Activated naive CD4-positive, alpha-beta T cell treated with Interleukin-2 at 50 U/mL for 16 hours (primary cell): ENCODE measurements around the gene MASTL.
"Not testable (repeated sequence)": the region's sequence is repeated elsewhere in the genome, so short reads cannot be mapped to it uniquely, and the experiment has no call there.

Experiments used
- DNase-seq: peaks from one replicate; pipeline ENCODE4 v3.0.0-alpha.2; 2020

MASTL gene

DNA sequence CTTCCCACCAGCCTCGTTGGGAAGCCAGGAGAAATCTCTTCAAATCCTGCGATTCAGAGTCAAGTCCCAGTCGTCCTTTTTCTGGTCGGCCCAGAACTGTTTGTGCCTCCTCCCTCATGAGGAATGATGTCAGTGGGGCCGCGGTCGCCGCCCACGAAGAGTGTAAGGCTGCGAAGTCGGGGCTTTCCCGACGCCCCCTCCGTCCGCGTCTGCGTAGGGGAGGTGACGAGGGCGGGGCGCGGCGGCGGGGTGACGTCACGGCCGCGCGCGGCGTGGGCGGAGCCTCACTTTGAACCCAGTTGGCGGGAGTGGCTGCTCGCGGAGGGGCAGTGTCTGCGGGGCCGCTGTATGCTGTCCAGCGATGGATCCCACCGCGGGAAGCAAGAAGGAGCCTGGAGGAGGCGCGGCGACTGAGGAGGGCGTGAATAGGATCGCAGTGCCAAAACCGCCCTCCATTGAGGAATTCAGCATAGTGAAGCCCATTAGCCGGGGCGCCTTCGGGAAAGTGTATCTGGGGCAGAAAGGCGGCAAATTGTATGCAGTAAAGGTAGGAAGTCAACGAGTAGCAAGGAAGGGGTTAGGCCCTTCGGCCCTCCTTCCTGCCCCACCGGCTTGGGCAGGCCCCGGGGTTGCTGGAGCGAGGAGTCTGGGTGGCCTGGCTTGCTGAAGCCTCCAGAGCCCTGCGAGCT lies at the start of gene MASTL:
TSS of gene MASTL (plus strand) at position 287 of the 689 bp plus-strand sequence. CDS start at position 362, 75 bp downstream.
- peak; percentile 93 for DNase-seq

DNA sequence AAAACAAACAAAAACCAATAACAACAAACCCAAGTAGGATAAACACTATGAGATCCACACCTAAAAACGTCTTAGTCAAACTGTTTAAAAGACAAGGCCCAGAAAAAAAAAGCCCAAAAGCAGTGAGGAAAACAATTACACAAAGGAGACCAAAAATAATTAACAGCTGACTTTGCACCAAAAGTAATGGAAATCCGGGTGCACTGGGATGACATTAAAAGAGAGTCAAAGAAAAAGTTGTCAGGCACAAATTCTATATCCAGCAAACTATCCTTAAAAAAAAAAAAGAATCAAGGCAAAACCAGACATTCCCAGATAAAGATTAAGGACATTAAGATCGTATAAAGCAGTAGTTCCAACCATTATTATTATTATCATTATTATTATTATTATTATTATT lies 47.0 kb upstream of the MASTL start:
- DNase-seq, result no peak

DNA sequence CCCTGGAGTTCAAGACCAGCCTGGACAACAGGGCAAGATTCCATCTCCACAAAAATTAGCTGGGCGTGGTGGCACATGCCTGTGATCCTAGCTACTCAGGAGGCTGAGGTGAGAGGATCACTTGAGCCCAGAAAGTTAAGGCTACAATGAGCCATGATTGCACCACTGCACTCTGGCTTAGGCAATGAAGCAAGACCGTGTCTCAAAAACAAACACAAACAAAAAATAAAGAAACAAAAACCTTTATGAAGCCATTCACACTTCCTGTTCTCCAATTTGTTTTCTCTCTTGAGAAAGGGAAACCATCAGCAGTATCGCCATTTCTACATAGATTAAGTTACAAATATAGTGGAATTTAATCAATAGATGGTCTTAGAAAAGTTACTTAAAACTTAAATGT lies 20.8 kb upstream of the MASTL start:
- no peak for DNase-seq

DNA sequence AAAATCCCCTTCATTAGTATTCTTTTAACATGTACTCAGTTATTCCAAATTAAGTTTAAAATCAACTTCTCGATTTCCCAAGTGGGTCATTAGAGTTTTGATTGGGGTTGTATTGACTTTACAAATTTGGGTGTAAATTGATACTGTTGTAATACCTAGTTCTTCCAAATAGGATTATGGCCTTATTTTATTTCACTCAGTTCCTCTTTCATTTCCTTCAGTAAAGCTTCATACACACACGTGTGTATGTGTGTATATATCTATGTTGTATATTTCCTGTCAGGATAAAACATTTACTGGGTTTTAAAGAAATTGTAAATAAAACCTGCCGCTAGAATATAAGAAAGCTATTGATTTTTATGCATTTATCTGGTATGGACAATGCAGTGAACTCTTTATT lies 16.9 kb upstream of the MASTL start:
- no peak for DNase-seq

DNA sequence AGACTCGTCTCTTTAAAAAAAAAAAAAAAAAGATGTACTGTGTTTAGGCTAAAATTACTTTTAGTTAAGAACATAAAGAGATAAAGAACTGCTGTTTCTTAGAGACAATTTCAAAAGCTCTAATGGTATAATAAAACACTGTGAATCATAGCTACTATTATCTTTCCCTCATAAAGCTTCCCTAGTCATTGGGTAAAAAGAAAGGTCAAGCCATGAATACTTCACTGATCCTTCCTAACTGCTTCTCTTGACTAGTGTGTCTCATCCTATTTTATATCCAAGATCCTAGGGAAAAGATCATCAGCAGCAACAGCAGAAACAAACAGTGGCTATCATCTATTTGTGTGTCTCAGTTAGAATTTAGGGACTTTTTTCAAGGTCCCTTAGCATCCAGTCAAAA lies 11.5 kb upstream of the MASTL start:
- DNase-seq, result no peak

DNA sequence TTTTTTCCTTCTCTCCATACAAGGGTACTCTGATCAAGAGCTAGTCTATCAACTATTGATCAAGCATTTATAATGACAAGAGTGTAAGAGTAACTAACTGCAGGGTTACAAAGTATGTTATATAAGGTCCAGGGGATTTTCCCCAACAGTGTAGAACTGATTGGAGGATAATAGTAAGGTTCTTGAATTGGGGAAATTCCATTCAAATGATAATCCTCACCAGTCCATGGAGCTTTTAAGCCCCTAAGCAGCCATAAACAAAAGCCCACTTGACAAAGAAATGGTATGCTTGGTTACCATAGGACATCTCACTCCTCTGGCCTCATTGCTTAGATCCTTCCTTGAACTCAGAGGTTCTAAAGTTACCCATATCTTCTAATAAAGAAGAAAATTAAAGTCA lies 9.2 kb upstream of the MASTL start:
- DNase-seq, result no peak

DNA sequence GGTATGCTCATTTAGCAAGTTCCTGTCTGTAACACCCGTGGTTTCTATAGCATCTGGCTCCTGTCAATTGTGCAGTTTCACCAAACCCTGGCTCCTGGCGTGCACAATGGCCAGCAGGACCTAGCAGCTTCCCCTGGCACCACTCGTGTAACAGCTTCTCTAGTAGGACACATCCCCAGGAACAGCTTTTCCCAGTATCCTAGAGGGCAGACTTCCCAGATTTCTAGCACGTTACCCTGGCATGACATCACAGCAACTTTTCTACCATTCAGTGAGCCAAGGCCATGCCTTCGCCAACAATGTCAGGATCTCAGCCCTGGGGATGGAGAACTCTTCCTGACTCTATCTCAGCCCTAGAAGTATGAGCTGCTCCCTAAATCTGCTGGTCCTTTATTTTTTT lies 7.5 kb upstream of the MASTL start:
- DNase-seq, result no peak

DNA sequence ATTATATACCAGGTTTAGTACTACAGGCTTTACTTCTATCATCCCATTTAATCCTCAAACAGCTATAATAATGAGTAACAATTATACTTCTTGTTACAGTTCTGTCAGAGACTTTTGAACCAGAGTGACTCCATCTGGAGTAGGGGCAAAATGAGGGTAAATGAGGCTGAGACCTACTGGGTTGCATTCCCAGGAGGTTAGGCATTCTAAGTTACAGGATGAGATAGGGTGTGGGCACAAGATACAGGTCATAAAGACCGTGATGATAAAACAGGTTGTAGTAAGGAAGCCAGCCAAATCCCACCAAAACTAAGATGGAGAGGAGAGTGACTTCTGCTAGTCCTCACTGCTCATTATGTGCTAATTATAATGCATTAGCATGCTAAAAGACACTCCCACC lies 4.9 kb upstream of the MASTL start:
- DNase-seq, result no peak

DNA sequence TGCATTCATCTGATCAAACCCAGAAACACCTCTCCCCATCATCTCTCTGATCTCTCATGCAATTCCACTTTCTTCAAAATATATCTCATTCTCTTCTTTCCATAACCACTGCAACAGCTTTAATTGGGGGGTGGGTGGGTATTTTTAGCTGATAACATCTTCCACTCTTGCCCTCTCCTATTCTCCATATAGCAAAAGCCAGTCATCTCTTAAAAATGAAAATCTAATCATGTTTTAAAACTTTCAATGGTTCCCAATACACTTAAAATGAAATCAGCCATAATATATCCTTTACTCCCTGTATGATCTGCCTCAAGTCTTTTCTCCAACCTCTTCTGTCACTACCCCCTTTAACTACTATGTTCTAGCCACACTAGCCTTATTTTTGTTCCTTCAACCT lies 2.5 kb upstream of the MASTL start:
- DNase-seq, result no peak

DNA sequence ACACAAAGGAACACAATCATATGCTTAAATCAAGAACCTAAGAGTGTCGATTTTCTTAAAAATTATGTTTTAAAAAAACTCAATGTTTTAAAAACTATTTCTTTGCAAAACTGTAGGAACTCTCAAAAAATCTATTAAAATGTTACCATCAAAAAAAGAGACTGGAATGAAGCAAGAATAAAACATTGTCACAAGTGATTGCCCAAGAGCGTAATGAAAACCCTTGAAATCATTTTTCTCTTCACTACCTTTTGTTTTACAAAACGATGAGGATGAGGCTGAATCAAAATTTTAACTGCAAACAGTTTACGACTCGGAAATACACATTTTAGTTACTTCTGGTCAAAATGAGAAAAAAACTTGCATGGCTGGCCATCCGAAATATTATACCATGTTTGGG lies 1.8 kb upstream of the MASTL start:
- no peak for DNase-seq

DNA sequence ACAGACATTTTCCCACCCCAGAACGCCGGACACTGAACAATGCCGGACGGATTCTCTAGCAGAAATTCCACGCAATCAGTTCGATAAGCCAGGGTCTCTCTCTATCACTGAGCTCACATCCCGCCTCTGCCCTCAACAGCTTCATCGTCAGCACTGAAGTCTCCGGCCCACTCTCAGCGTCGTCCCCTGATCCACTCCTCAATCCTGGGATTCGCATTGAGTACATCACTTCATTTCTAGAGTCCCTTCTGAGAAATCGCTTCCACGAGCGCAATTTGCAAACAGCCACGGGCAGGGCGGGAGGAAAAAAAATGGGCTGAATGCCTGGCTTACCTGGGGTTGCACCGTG lies 1.3 kb upstream of the MASTL start:
- no peak for DNase-seq

DNA sequence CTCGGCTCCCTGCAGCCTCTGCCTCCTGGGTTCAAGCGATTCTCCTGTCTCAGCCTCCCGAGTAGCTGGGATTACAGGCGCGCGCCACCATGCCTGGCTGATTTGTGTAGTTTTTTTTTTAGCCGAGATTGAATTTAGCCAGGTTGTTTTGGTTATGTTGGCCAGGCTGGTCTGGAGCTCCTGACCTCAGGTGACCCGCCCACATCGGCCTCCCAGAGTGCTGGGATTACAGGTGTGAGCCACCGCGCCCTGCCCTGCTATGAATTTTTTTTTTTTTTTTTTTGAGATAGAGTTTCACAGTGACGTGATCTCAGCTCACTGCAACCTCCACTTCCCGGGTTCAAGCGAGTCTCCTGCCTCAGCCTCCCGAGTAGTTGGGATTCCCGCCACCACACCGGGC lies 1.4 kb downstream of the MASTL start:
- DNase-seq, result not testable (repeated sequence)

DNA sequence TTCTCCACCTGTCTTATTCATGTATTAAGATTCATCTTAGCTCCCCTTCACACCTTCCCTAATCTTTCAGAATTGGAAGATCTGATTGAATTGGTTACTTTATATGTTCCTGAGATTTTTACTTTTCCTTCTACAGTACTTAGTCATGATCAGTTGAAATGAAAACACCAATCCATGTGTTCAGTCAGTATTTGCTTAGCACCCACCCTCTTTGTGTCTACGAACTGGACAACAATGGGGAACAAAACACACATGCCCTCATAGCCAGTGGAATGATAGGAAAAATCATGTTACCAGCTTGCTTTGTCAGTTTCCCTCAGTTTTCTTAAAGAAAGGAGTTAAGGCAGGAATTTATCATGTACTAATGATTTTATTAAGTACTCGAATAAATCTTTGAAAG lies 2.0 kb downstream of the MASTL start:
- DNase-seq, result no peak

DNA sequence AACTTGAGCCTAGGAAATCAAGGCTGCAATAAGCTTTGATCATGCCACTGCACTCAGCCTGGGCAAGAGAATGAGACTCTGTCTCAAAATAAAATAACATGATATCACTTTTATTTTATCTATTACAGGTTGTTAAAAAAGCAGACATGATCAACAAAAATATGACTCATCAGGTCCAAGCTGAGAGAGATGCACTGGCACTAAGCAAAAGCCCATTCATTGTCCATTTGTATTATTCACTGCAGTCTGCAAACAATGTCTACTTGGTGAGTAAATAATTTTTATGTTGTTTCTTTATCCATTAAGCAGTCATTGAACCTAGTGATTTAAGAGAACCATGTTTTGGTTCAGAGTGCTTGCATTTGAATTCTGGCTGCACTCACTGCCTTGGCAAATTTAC lies 3.3 kb downstream of the MASTL start:
- no peak for DNase-seq

DNA sequence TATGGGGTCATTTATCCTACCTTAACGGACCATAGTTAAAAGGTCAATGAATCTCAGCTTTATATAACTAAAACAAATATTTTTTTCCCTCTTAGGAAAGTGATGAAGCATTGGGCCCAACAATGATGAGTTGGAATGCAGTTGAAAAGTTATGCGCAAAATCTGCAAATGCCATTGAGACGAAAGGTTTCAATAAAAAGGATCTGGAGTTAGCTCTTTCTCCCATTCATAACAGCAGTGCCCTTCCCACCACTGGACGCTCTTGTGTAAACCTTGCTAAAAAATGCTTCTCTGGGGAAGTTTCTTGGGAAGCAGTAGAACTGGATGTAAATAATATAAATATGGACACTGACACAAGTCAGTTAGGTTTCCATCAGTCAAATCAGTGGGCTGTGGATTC lies 14.7 kb downstream of the MASTL start:
- DNase-seq, result no peak

DNA sequence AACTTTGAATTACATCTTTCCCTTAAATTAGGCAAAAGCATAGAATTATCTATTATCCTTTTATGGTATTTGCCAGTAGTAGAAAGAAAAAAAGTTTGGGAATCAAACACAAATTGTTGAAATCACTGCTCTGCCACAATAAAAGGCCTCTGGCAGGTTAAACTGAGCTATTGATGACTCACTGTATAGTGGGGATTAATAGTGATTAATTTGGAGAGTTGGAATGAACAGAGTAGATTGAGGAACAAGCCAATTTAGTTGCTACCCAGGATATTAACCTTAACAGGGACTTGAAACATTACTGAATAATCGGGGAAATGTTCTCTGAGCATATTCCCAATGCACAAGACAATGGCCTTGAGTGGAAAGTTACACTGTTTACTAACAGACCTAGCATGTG lies 33.1 kb downstream of the MASTL start:
- no peak for DNase-seq

DNA sequence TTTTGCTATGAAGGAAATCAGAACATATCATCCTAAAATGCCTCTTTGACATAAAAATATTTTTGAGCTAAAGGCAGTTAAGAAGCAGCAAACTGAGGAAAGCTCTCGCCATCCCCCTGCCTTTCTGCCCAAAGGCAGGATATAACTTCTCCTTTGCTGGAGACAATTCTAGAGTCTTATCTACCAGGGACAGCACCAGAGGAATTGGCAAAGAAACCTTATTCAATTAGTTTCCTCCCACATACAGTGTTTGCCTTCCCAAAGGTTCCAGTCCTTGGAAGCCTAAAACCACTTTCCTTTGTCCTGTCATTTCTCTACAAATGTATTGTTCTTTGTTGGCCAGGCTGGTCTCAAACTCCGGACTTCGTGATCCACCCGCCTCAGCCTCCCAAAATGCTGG lies 33.7 kb downstream of the MASTL start:
- no peak for DNase-seq

DNA sequence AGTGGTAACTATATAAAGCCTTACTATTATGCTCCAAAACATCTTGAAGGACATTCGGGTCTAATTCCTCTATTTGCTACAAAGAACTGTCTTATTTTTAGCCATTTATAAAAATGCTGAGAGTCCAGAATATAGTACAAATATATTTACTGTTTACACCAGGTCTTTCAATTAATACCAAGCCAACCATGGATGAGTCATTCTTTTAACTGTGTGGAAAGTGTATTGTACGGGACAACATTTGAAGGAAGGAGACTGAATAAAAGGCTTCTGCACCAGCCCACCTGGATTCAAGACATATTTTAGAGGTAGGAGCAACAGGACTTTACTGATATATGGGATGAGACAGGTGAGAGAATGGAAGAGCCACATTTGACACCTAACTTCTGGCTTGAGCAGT lies 35.4 kb downstream of the MASTL start:
- DNase-seq, result no peak

DNA sequence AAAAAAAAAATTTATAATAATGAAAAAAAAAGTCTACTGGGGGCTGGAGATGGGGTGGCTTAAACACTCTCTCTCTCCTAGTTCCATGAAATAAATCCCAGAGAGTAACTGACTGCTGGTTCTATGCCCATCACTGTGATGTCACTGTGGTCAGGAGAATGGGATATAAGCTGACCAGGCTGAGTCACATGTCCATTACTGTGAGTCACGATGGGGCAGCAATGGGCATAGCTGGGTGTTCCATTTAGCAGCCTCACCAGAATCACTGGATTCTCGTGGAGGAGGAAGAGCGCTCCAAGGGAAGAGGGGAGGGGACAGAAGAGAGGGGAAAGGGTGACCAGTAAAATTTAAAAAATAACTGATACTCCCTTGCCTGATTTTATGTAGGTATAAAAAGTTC lies 37.1 kb downstream of the MASTL start:
- DNase-seq, result no peak

DNA sequence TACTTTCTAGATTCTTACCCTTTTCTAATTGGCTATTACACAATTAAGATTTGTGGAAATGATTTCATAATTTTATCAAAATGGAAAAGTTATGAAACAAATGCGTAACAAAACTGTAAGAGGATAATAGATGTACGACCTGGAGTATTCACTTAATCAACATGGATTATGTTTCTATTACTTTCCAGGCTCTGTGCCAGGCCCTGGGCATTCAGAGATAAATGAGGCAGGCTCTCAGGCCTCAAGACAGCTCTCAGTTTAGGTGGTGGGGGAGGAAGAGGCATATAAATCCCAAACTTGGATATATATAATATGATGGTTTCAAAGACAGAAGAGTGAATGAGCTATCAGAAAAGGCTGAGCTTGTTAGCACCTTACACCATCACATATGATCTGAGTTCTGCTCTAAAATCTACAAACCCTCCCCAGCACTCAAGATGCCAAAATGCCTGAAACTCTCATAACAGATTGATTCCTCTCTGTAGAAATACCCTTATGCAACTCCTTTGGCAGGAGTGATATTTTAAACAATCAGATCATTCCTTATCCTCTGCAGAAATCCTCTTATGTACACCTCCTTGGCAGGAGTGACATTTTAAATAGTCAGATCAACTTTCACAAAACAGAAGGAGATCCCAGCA lies 42.9 kb downstream of the MASTL start:
- no peak for DNase-seq

DNA sequence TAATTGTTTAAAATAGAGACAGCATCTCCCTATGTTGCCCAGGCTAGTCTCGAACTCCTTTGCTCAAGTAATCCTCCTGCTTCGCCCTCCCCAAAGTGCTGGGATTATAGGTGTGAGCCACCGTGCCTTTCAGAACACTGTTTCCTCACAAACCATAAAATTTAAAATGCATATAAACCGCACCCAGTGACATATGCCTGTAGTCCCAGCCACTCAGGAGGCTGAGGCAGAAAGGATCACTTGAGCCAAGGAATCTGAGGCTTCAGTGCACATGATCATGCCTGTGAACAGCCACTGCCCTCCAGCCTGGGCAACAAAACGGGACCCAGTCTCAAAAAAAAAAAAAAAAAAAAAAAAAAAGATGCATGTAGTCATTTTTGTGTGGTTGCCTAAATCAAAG lies 48.7 kb downstream of the MASTL start:
- no peak for DNase-seq

DNA sequence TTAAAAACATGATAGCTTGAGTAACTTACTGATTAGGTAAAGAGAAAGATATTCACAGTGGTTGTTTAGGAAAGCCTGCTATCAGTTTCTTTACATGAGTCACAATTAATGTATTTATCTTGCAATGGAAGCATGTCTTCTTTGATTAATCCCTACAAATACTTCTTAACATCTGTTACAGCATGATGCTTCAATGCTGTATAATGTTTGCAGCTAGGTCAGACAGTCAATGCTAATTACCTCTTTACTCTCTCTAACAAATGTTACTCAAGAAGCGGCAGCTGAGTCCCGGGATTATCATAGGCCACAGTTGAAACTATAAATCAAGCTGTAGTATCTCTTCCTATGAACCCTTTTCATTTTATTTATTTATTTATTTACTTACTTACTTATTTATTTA lies 52.2 kb downstream of the MASTL start:
- no peak for DNase-seq

DNA sequence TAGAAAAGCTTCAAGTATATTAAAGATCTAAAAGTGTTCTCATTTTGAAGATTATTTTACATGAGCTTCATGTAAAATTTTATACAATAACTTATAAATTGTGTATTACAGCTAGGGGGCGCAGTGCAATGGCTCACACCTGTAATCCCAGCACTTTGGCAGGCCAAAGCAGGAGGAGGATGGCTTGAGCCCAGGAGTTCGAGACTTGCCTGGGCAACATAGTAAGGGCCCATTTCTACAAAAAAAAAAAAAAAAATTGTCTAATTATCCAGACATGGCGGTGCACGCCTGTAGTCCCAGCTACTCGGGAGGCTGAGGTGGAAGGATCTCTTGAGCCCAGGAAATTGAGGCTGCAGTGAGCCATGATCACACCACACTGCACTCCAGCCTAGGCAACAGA lies 68.8 kb downstream of the MASTL start:
- DNase-seq, result peak; percentile 41

DNA sequence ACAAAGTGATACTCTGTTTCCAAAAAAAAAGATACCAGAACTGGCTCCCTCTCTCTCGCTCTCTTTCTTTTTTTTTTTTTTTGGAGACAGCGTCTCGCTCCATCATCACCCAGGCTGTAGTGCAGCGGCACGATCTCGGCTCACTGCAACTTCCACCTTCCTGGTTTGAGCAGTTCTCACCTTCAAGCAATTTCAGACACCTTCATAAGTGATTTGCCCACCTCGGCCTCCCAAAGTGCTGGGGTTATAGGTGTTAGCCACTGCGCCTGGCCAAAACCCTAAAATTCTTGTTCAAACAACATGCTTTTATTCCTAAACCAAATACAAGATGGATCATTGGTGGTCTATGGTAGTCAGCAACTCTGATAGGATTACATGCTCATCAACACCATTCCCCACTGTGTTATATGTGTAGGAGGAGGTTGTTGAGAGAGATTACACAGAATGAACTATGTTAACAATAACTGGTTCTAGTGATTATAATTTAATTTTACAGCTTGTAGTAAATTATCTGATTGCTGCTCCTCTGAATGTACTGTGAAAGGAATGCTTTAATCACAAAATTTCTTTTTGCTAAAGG lies 69.9 kb downstream of the MASTL start:
- DNase-seq, result no peak
